Fibroblast of villous mesenchyme (primary cell): Measurements from ENCODE around the gene KIAA0753. TPM values are rescaled to one million over a fixed set of nuclear protein-coding genes. Genes with fewer than 3 reads are reported as not detected.
A peak's percentile ranks its signal among the peaks of the same experiment; 100 is the strongest.

Source experiments
- DNase-seq: peaks from one replicate; pipeline ENCODE4 v3.0.0-alpha.2; 2010; ENCODE audit warnings: low read depth
- H3K4me3 ChIP-seq: 2 replicates; pipeline ENCODE4 v1.5.1; 2011; ENCODE audit warnings: low read depth, mild to moderate bottlenecking, low read length
- total RNA-seq: library from RNA; depleted of rRNA; stranded (reverse); fragments of >200 nt; gene quantifications from 2 replicates; pipeline ENCODE4 v1.2.3, GENCODE V29; 2012
- TF ChIP-seq, protein P1 (sequence below): IDR thresholded peaks from 2 replicates; pipeline ENCODE4 v1.5.1; 2012; ENCODE audit warnings: low read depth, mild to moderate bottlenecking, low read length; ENCODE audit not compliant: insufficient read depth

The KIAA0753 gene
- total RNA-seq, 1 donor, result 23.3 TPM

DNA sequence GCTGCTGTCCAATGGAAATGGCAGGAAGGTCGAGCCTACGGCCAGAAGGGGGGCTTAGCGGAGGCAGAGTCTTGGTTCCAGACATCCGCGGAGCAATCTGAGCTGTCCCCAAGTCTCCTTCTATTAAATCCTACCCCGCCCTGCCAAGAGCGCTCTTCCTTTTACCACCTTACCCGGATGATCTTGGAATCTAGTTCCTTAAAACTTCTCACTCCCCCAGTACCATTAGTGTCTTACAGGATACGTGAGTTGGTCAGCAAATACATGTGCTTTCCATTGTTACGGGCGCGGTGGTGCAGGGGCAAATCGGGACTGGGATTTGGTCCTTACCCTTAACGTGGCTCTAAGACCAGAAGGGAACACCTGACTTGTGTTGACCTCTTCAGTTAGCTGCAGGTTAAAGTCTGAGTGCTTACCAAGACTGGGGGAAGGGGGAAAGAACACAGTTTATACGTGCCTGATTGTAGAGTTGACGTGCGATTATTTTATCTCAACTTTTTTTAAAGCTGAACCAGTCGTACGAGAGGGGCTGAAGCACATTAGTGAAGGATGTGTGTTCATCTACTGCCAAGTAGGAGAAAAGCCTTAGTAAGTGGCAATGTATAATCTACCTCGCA is 844 bp upstream of the KIAA0753 start:
- peak overlapping the region; percentile 99 for H3K4me3 ChIP-seq
- DNase-seq, result no peak
- TF ChIP-seq, protein P1, sequence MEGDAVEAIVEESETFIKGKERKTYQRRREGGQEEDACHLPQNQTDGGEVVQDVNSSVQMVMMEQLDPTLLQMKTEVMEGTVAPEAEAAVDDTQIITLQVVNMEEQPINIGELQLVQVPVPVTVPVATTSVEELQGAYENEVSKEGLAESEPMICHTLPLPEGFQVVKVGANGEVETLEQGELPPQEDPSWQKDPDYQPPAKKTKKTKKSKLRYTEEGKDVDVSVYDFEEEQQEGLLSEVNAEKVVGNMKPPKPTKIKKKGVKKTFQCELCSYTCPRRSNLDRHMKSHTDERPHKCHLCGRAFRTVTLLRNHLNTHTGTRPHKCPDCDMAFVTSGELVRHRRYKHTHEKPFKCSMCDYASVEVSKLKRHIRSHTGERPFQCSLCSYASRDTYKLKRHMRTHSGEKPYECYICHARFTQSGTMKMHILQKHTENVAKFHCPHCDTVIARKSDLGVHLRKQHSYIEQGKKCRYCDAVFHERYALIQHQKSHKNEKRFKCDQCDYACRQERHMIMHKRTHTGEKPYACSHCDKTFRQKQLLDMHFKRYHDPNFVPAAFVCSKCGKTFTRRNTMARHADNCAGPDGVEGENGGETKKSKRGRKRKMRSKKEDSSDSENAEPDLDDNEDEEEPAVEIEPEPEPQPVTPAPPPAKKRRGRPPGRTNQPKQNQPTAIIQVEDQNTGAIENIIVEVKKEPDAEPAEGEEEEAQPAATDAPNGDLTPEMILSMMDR, result no peak

DNA sequence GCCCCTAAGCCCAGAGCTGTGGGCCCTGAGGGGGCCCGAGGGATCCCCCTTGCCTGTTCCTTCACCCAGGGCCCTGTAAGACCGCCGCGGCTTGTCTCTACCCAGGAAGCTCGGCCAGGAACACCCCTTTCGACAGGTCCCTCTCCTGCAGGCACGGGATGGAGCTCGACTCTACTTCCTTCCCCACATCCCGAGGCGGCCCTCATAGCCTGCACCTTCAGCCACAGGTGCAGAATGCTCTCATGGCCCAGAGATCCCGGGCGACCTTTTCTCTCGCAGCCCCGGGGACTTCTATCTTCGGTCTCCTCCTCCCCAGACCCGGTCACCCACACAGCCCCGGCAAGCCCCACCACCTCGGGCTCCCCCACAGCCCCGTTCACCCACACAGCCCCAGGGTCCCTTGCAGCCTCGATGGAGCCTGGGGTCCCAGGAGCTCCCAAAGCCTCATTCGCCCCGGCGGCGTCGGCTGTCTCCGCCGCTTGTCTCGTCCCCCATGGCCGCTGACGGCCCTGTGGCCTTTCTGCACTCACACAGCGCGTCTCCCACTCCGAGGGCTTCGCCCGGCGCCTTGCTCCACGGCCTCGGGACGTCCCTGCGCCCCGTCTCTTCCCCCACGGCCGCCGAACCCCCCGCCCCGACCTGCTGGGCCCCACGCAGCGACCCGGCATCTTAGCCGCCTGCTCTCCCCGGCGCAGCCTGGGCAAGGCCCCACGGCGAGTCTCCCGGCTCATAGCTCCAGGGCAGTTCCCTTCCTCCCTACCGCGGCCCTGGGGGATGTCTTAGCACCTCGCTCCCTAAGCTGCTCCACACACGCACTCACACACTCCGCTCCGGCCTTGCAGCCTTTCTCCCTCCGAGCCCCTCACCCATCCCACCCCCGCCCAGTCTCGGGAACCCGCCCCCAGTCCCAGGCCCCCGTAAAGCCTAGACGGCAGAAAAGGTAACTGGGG is 650 bp downstream of the KIAA0753 start:
- TF ChIP-seq, protein P1, result no peak
- peak; percentile 50 for DNase-seq
- peak overlapping the region; percentile 99 for H3K4me3 ChIP-seq

GRCh38 chr17:6639014-6639585 is 1.4 kb downstream of the KIAA0753 start:
- peak overlapping the region; percentile 99 for H3K4me3 ChIP-seq
- DNase-seq, result no peak
- TF ChIP-seq, protein P1, result no peak

GRCh38 chr17:6638046-6638908 is 2.2 kb downstream of the KIAA0753 start:
- TF ChIP-seq, protein P1, result no peak

DNA sequence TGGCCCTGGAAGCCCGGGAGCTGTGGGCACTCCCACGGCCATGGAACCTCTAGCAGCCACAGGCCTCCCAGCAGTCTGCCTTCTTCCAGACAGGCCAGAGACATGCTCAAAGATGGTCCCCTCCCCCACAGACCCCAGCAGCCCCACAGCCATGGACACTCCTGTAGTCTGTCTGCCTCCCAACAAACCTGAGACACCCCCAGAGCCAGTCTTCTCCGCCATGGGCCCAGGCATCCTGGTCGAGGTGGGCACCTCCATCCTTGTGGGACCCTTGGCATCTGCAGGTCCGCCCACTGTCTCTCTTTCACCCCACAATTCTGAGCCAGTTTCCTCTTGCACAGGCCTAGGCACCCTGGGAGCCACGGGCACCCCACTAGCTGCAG is 3.1 kb downstream of the KIAA0753 start:
- no peak for DNase-seq
- H3K4me3 ChIP-seq, result no peak overlapping the region
- TF ChIP-seq, protein P1, result no peak

More at GRCh38 chr17:6638046-6638908, 2.2 kb downstream of the KIAA0753 start:
- H3K4me3 ChIP-seq, result no peak overlapping the region
- DNase-seq, result no peak
